GM12878 (cell line): ENCODE results near the gene CCDC117. TPM values are rescaled to one million over a fixed set of nuclear protein-coding genes. Genes with fewer than 3 reads are reported as not detected.

ENCODE experiments used
- ATAC-seq: fragments of 200-7000 bp; cut with Tn5 transposase; 3 replicates; pipeline ENCODE4 v1.9.1; 2020; ENCODE audit warnings: mild to moderate bottlenecking, moderate library complexity
- BruUV-seq: library from RNA; stranded (reverse); fragments of 400-500 nt; replicated peaks from 2 replicates; lab custom pipeline; 2021; lab: Mats Ljungman, UMichigan
- CTCF ChIA-PET: fragments of 300-600 bp; sonication (Branson Sonifier 250); formaldehyde crosslinking; extraction: SDS; loops from one replicate; lab custom pipeline; 2021; ENCODE audit warnings: inconsistent platforms; lab: Yijun Ruan, JAX
- POLR2A ChIA-PET: fragments of 350-600 bp; formaldehyde crosslinking; extraction: SDS; loops from one replicate; lab custom pipeline; 2021; ENCODE audit warnings: inconsistent platforms; lab: Charles Lee
- RAD21 ChIA-PET: fragments of 300-600 bp; sonication (Branson Sonifier 250); formaldehyde crosslinking; loops from one replicate; lab custom pipeline; 2023; ENCODE audit warnings: antibody characterized with exemption; ENCODE audit not compliant: unreplicated experiment; lab: Charles Lee
- SMC1A ChIA-PET: fragments of 300-600 bp; sonication (Branson Sonifier 250); formaldehyde crosslinking; loops from one replicate; lab custom pipeline; 2023; ENCODE audit not compliant: unreplicated experiment, uncharacterized antibody; lab: Charles Lee
- DNase-seq: peaks from one replicate; pipeline ENCODE4 v3.0.0-alpha.2; 2011; ENCODE audit warnings: low read depth, low spot score
- FAIRE-seq: peaks from 3 replicates; lab custom pipeline; 2011; peaks lifted over from hg19 to GRCh38; lab: Jason Lieb, UNC
- H2AFZ ChIP-seq: 2 replicates; pipeline ENCODE4 v1.6.0; 2011; ENCODE audit warnings: low read depth, low read length, control low read depth; ENCODE audit not compliant: control insufficient read depth
- H3K27ac ChIP-seq: 2 replicates; pipeline ENCODE4 v1.5.1; 2011; ENCODE audit warnings: control low read depth; ENCODE audit not compliant: control insufficient read depth, insufficient read depth
- H3K27me3 ChIP-seq, 2 experiments: replicated peaks in 1 of 2; 2 replicates each; pipeline versions ENCODE4 v1.6.0 to v1.6.1; 2011; ENCODE audit warnings: low read length in 1 of 2; ENCODE audit not compliant: control insufficient read depth in 2 of 2, insufficient read depth in 2 of 2
- H3K36me3 ChIP-seq, 2 experiments: 2 replicates each; pipeline ENCODE4 v1.5.1; 2011; ENCODE audit warnings: low read length in 1 of 2; ENCODE audit not compliant: control insufficient read depth in 2 of 2, insufficient read depth in 2 of 2
- H3K4me1 ChIP-seq: 2 replicates; pipeline ENCODE4 v1.6.1; 2011; ENCODE audit warnings: mild to moderate bottlenecking, low read length, moderate library complexity, mixed read lengths; ENCODE audit not compliant: control insufficient read depth, insufficient read depth
- H3K4me2 ChIP-seq: 2 replicates; pipeline ENCODE4 v1.6.0; 2011; ENCODE audit warnings: control low read depth; ENCODE audit not compliant: control insufficient read depth, insufficient read depth
- H3K4me3 ChIP-seq: fragments of 200-600 bp; sonication (generic); 2 replicates; pipeline ENCODE4 v1.5.1; 2016
- H3K79me2 ChIP-seq: 2 replicates; pipeline ENCODE4 v1.6.0; 2011; ENCODE audit warnings: low read length; ENCODE audit not compliant: control insufficient read depth, insufficient read depth
- H3K9ac ChIP-seq: 2 replicates; pipeline ENCODE4 v1.8.0; 2011; ENCODE audit warnings: low read length, control low read depth, mixed read lengths; ENCODE audit not compliant: control insufficient read depth, insufficient read depth
- H3K9me3 ChIP-seq: replicated peaks from 3 replicates; pipeline ENCODE4 v1.5.1; 2011; ENCODE audit warnings: mild to moderate bottlenecking, low read length; ENCODE audit not compliant: control insufficient read depth, insufficient read depth
- H4K20me1 ChIP-seq: 2 replicates; pipeline ENCODE4 v1.6.0; 2011; ENCODE audit not compliant: control insufficient read depth, insufficient read depth
- ATF7 ChIP-seq: fragments of 450-650 bp; IDR thresholded peaks from 2 replicates; pipeline ENCODE4 v1.6.1; 2016; ENCODE audit warnings: low read depth, mild to moderate bottlenecking
- BACH1 ChIP-seq: fragments of 450-650 bp; IDR thresholded peaks from 2 replicates; pipeline ENCODE4 v1.6.1; 2017; ENCODE audit warnings: mild to moderate bottlenecking, borderline replicate concordance
- BCL11A ChIP-seq: IDR thresholded peaks from 2 replicates; pipeline ENCODE4 v1.6.1; 2011; ENCODE audit warnings: low read depth, low read length
- BCL3 ChIP-seq: IDR thresholded peaks from 2 replicates; pipeline ENCODE4 v1.6.1; 2011; ENCODE audit warnings: borderline replicate concordance, low read depth, mild to moderate bottlenecking, moderate library complexity, low read length; ENCODE audit not compliant: insufficient read depth, poor library complexity, severe bottlenecking
- BMI1 ChIP-seq: fragments of 450-650 bp; IDR thresholded peaks from 2 replicates; pipeline ENCODE4 v1.6.1; 2016; ENCODE audit warnings: mild to moderate bottlenecking, moderate library complexity, borderline replicate concordance
- BRCA1 ChIP-seq: IDR thresholded peaks from 2 replicates; pipeline ENCODE4 v1.6.1; 2011; ENCODE audit warnings: low read depth, low read length, improper control_type of control experiment
- CHD1 ChIP-seq: IDR thresholded peaks from 2 replicates; pipeline ENCODE4 v1.6.1; 2012; ENCODE audit warnings: low read depth, low read length, improper control_type of control experiment
- MEF2A ChIP-seq: IDR thresholded peaks from 2 replicates; pipeline ENCODE4 v1.6.1; 2011; ENCODE audit warnings: low read depth, mild to moderate bottlenecking, low read length, moderate library complexity; ENCODE audit not compliant: insufficient read depth
- MYB ChIP-seq: fragments of 150-350 bp; IDR thresholded peaks from 2 replicates; pipeline ENCODE4 v1.6.1; 2014; ENCODE audit warnings: mild to moderate bottlenecking, low read depth, low read length, borderline replicate concordance
- NFIC ChIP-seq: IDR thresholded peaks from 2 replicates; pipeline ENCODE4 v1.6.1; 2012; ENCODE audit warnings: low read depth, mild to moderate bottlenecking, inconsistent platforms, low read length, moderate library complexity
- POLR2AphosphoS5 ChIP-seq: IDR thresholded peaks from 2 replicates; pipeline ENCODE4 v1.6.1; 2011; ENCODE audit warnings: mild to moderate bottlenecking, low read length, inconsistent platforms
- ZNF592 ChIP-seq: fragments of 450-650 bp; IDR thresholded peaks from 2 replicates; pipeline ENCODE4 v1.6.1; 2017; ENCODE audit warnings: mild to moderate bottlenecking, moderate library complexity
- ZNF622 ChIP-seq: fragments of 450-650 bp; IDR thresholded peaks from 2 replicates; pipeline ENCODE4 v1.6.1; 2017; ENCODE audit warnings: mild to moderate bottlenecking, inconsistent platforms
- WGBS: methylation state at CpG from one replicate; pipeline ENCODE4 v1.1.6; 2016; ENCODE audit warnings: low lambda C conversion rate; ENCODE audit not compliant: insufficient replicate concordance, insufficient coverage; ENCODE audit errors: missing lambda C conversion rate; 5-methylcytosine and 5-hydroxymethylcytosine counted together
- in situ Hi-C: fragments of 300-500 bp; cut with MboI; formaldehyde crosslinking; loops from 9 replicates; pipeline ENCODE4 v1.14.3; 2018; ENCODE audit warnings: mixed read lengths
- intact Hi-C: fragments of 100-400 bp; cut with micrococcal nuclease; formaldehyde crosslinking; loops from one replicate; pipeline ENCODE4 v1.14.2; 2022; ENCODE audit not compliant: unreplicated experiment
- polyA plus RNA-seq, 11 experiments: library from polyadenylated mRNA; depleted of rRNA in 4 of 11; unstranded in 6 of 11; stranded (reverse) in 5 of 11; fragments of >200 nt; fragmentation: Nextera tagmentation in 4 of 11; fragmentation: Illumina TruSeq in 1 of 11; extraction: Ambion mirVana in 4 of 11; extraction: Trizol in 1 of 11; gene quantifications; 1 replicate in 1 of 11; 2 replicates in 10 of 11; pipeline versions ENCODE4 v1.2.1 to v1.2.3, GENCODE V29; 2011 to 2016; ENCODE audit warnings: inconsistent platforms in 2 of 11, missing spikeins in 2 of 11, low read depth in 1 of 11
- total RNA-seq, 4 experiments: library from RNA; depleted of rRNA in 3 of 4; stranded (reverse); fragments of >200 nt in 3 of 4; fragmentation: Illumina TruSeq in 1 of 4; extraction: Trizol in 1 of 4; gene quantifications; 2 replicates each; pipeline versions ENCODE4 v1.2.1 to v1.2.3, GENCODE V29; 2013 to 2021
- TF ChIP-seq, protein P1 (sequence below): fragments of 450-650 bp; IDR thresholded peaks from 2 replicates; pipeline ENCODE4 v1.6.1; 2018; ENCODE audit warnings: mild to moderate bottlenecking, low read depth, moderate library complexity; ENCODE audit not compliant: partially characterized antibody

CCDC117 gene
- total and polyA plus RNA-seq, 10 of the 15 experiments (the other 5 are each of a cell fraction or from before 2014, with no cell fraction given): 6.3 to 32.2 (median 20.6) TPM

- peak overlapping the region; percentile 95 for H3K27ac ChIP-seq
- H3K9ac ChIP-seq: peak overlapping the region; percentile 99
- under 1% methylated on average over 7 of the region's 7 CpGs for WGBS
- ATAC-seq: peak; percentile 12
- H3K4me2 ChIP-seq: peak overlapping the region; percentile 39
- peaks cover 8 to 23% of the 10 kb centered on the region in 2 experiments for H3K36me3 ChIP-seq
- peak; percentile 88 for FAIRE-seq
- H2AFZ ChIP-seq: no peak overlapping the region
- in situ Hi-C loops (no loop called here), intact Hi-C loops (loop anchor here (10.0 kb wide), 1 partner anchor 124 kb away; the partner anchor contains the start of gene TTC28)
- no peak for DNase-seq
- ChIA-PET RAD21 (interaction anchor here (0.7 to 7.8 kb wide), 13 partner anchors 9 to 571 kb away, joined by 3 to 74 read pairs (median 5); partner anchors contain the start of gene CCDC117), SMC1A (interaction anchor here (0.7 to 12.5 kb wide), 13 partner anchors 8 to 406 kb away, joined by 3 to 130 read pairs (median 7); partner anchors contain the start of genes CCDC117, CHEK2 and HSCB), CTCF (interaction anchor here (0.6 to 5.3 kb wide), 14 partner anchors 8 to 368 kb away, joined by 3 to 26 read pairs (median 4); no protein-coding TSS in a partner anchor), POLR2A (interaction anchor here (0.6 to 7.5 kb wide), 16 partner anchors 9 to 1089 kb away, joined by 3 to 78 read pairs (median 5); partner anchors contain the start of gene CCDC117)
- peaks cover 70% of the 10 kb centered on the region for H3K79me2 ChIP-seq
- no TSS peak for BruUV-seq
- H3K27me3 ChIP-seq: no peaks in the 10 kb centered on the region
- peak overlapping the region; percentile 83 for H3K4me3 ChIP-seq
- H3K4me1 ChIP-seq: peaks cover 19% of the 10 kb centered on the region
- H3K9me3 ChIP-seq: no peaks in the 10 kb centered on the region
- no peaks in the 10 kb centered on the region for H4K20me1 ChIP-seq
- no peak for TF ChIP-seq ZNF592
- TF ChIP-seq CHD1: no peak
- TF ChIP-seq, protein P1, sequence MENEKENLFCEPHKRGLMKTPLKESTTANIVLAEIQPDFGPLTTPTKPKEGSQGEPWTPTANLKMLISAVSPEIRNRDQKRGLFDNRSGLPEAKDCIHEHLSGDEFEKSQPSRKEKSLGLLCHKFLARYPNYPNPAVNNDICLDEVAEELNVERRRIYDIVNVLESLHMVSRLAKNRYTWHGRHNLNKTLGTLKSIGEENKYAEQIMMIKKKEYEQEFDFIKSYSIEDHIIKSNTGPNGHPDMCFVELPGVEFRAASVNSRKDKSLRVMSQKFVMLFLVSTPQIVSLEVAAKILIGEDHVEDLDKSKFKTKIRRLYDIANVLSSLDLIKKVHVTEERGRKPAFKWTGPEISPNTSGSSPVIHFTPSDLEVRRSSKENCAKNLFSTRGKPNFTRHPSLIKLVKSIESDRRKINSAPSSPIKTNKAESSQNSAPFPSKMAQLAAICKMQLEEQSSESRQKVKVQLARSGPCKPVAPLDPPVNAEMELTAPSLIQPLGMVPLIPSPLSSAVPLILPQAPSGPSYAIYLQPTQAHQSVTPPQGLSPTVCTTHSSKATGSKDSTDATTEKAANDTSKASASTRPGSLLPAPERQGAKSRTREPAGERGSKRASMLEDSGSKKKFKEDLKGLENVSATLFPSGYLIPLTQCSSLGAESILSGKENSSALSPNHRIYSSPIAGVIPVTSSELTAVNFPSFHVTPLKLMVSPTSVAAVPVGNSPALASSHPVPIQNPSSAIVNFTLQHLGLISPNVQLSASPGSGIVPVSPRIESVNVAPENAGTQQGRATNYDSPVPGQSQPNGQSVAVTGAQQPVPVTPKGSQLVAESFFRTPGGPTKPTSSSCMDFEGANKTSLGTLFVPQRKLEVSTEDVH: no peak
- no peak for TF ChIP-seq BCL11A
- TF ChIP-seq ZNF622: no peak
- no peak for TF ChIP-seq BRCA1
- no peak for TF ChIP-seq BMI1
- peak; percentile 82 for TF ChIP-seq NFIC
- no peak for TF ChIP-seq BCL3
- TF ChIP-seq BACH1: no peak
- TF ChIP-seq POLR2AphosphoS5: no peak; the same call in 1 of the 2 replicates
- peak; percentile 68 for TF ChIP-seq MEF2A
- TF ChIP-seq ATF7: peak; percentile 23; the same call in 1 of the 2 replicates
- TF ChIP-seq MYB: no peak
Measured at GRCh38 chr22:28798810-28799605, 26.5 kb downstream of the CCDC117 start.
